Measurements from ENCODE around the gene PIK3R6. TPM values are rescaled to one million over a fixed set of nuclear protein-coding genes. Genes with fewer than 3 reads are reported as not detected.

Gene PIK3R6
- total RNA-seq, 1 experiment from 2014 or later, result not detected

- CTCF ChIA-PET, result no interaction called here
Observed at GRCh38 chr17:8868092-8868491, 618 bp upstream of the PIK3R6 start.

GRCh38 chr17:8865811-8866210, 1.7 kb downstream of the PIK3R6 start:
- ChIA-PET CTCF (no interaction called here), POLR2A (interaction anchor here (0.5 kb wide), 1 partner anchor 36 kb away, joined by 3 read pairs; no protein-coding TSS in a partner anchor)
- BruUV-seq (replicated peaks), result no TSS peak
- Mint-ChIP-seq H3K4me1 (ENCODE audit: low read depth, unreplicated experiment) (no peaks in the 10 kb centered on the region), H3K36me3 (ENCODE audit: insufficient read depth, unreplicated experiment) (no peaks in the 10 kb centered on the region), H3K4me3 (ENCODE audit: unreplicated experiment) (no peak overlapping the region), H3K9me3 (ENCODE audit: unreplicated experiment) (no peaks in the 10 kb centered on the region), H3K27me3 (ENCODE audit: insufficient read depth, unreplicated experiment) (no peaks in the 10 kb centered on the region), H3K27ac (ENCODE audit: unreplicated experiment) (no peak overlapping the region)
- intact Hi-C loops (cut with micrococcal nuclease; ENCODE audit: unreplicated experiment), result no loop called here
- TF ChIP-seq CTCF (IDR thresholded peaks at IDR 0.05; ENCODE audit: insufficient read depth in 1 of 2, low read depth in 1 of 2, low read length in 1 of 2, severe bottlenecking in 1 of 2, unreplicated experiment in 1 of 2), result no peak
- no peak for DNase-seq
- Histone ChIP-seq H3K36me3 (ENCODE audit: control insufficient read depth, insufficient read depth, low read length) (no peaks in the 10 kb centered on the region), H3K9me3 (no peaks in the 10 kb centered on the region), H3K4me1 (no peaks in the 10 kb centered on the region), H3K4me3 (ENCODE audit: low read depth, low read length) (no peak overlapping the region), H3K27me3 (replicated peaks; ENCODE audit: control insufficient read depth, insufficient read depth, low read length) (no peaks in the 10 kb centered on the region)

More at GRCh38 chr17:8868092-8868491, 618 bp upstream of the PIK3R6 start:
- Mint-ChIP-seq H3K4me1 (ENCODE audit: low read depth, unreplicated experiment) (no peaks in the 10 kb centered on the region), H3K27me3 (ENCODE audit: insufficient read depth, unreplicated experiment) (no peaks in the 10 kb centered on the region), H3K4me3 (ENCODE audit: unreplicated experiment) (no peak overlapping the region), H3K9me3 (ENCODE audit: unreplicated experiment) (no peaks in the 10 kb centered on the region), H3K27ac (ENCODE audit: unreplicated experiment) (no peak overlapping the region), H3K36me3 (ENCODE audit: insufficient read depth, unreplicated experiment) (no peaks in the 10 kb centered on the region)
- intact Hi-C loops (cut with micrococcal nuclease; ENCODE audit: unreplicated experiment), result no loop called here
- POLR2A ChIA-PET, result no interaction called here
- Histone ChIP-seq H3K4me3 (ENCODE audit: low read depth, low read length) (no peak overlapping the region), H3K27me3 (replicated peaks; ENCODE audit: control insufficient read depth, insufficient read depth, low read length) (no peaks in the 10 kb centered on the region), H3K4me1 (peaks cover 15% of the 10 kb centered on the region), H3K36me3 (ENCODE audit: control insufficient read depth, insufficient read depth, low read length) (no peaks in the 10 kb centered on the region), H3K9me3 (no peaks in the 10 kb centered on the region)
- TF ChIP-seq CTCF (IDR thresholded peaks at IDR 0.05; ENCODE audit: insufficient read depth in 1 of 2, low read depth in 1 of 2, low read length in 1 of 2, severe bottlenecking in 1 of 2, unreplicated experiment in 1 of 2), result no peak
- DNase-seq, result no peak
- no TSS peak for BruUV-seq (replicated peaks)

GRCh38 chr17:8865385-8865784, 2.1 kb downstream of the PIK3R6 start:
- intact Hi-C loops (cut with micrococcal nuclease; ENCODE audit: unreplicated experiment), result no loop called here
- no peaks in the 10 kb centered on the region for H3K27me3 ChIP-seq (replicated peaks; ENCODE audit: control insufficient read depth, insufficient read depth, low read length)
- no peaks in the 10 kb centered on the region for H3K36me3 ChIP-seq (ENCODE audit: control insufficient read depth, insufficient read depth, low read length)
- Mint-ChIP-seq H3K27ac (ENCODE audit: unreplicated experiment) (no peak overlapping the region), H3K36me3 (ENCODE audit: insufficient read depth, unreplicated experiment) (no peaks in the 10 kb centered on the region), H3K27me3 (ENCODE audit: insufficient read depth, unreplicated experiment) (no peaks in the 10 kb centered on the region), H3K4me1 (ENCODE audit: low read depth, unreplicated experiment) (no peaks in the 10 kb centered on the region), H3K9me3 (ENCODE audit: unreplicated experiment) (no peaks in the 10 kb centered on the region), H3K4me3 (ENCODE audit: unreplicated experiment) (no peak overlapping the region)
- no peak for TF ChIP-seq CTCF (IDR thresholded peaks at IDR 0.05; ENCODE audit: insufficient read depth in 1 of 2, low read depth in 1 of 2, low read length in 1 of 2, severe bottlenecking in 1 of 2, unreplicated experiment in 1 of 2)
- no peaks in the 10 kb centered on the region for H3K9me3 ChIP-seq
- H3K4me3 ChIP-seq (ENCODE audit: low read depth, low read length), result no peak overlapping the region
- H3K4me1 ChIP-seq, result no peaks in the 10 kb centered on the region
- no TSS peak for BruUV-seq (replicated peaks)
- ChIA-PET POLR2A (interaction anchor here (0.5 kb wide), 1 partner anchor 35 kb away, joined by 3 read pairs; no protein-coding TSS in a partner anchor), CTCF (no interaction called here)
- no peak for DNase-seq
